HepG2 (cell line): Measurements from ENCODE around the gene DDRGK1. TPM values are rescaled to one million over a fixed set of nuclear protein-coding genes. Genes with fewer than 3 reads are reported as not detected.

Experiments
- CHD4 ChIP-seq: fragments of 200-600 bp; sonication (generic); IDR thresholded peaks from 2 replicates; pipeline ENCODE4 v1.7.0; 2017; ENCODE audit warnings: mild to moderate bottlenecking, low read length, borderline replicate concordance
- DRAP1 ChIP-seq: IDR thresholded peaks from 2 replicates; pipeline ENCODE4 v1.6.1; 2016; ENCODE audit warnings: missing genetic modification reagents, missing compliant biosample characterization
- FOXP4 ChIP-seq: sonication (generic); formaldehyde crosslinking; IDR thresholded peaks from 2 replicates; pipeline ENCODE4 v1.4.0; 2020; ENCODE audit warnings: missing genetic modification reagents
- HBP1 ChIP-seq: IDR thresholded peaks from 2 replicates; pipeline ENCODE4 v1.6.1; 2016; ENCODE audit warnings: low read depth, control low read depth
- HNF4A ChIP-seq: sonication (generic); formaldehyde crosslinking; IDR thresholded peaks from 2 replicates; pipeline ENCODE4 v1.4.0; 2020; ENCODE audit warnings: missing genetic modification reagents
- HNRNPL ChIP-seq: fragments of 200-400 bp; formaldehyde crosslinking; IDR thresholded peaks from 2 replicates; pipeline ENCODE4 v1.6.1; 2017; ENCODE audit warnings: mild to moderate bottlenecking, low read depth, low read length
- HOXA9 ChIP-seq: sonication (generic); formaldehyde crosslinking; IDR thresholded peaks from 2 replicates; pipeline ENCODE4 v1.8.1; 2022; ENCODE audit warnings: missing genetic modification reagents, mild to moderate bottlenecking, moderate library complexity, borderline replicate concordance
- KAT7 ChIP-seq: IDR thresholded peaks from 2 replicates; pipeline ENCODE4 v1.6.1; 2018; ENCODE audit warnings: borderline replicate concordance, missing compliant biosample characterization
- KLF9 ChIP-seq: IDR thresholded peaks from 2 replicates; pipeline ENCODE4 v1.6.1; 2016; ENCODE audit warnings: low read depth
- SNAI1 ChIP-seq: sonication (generic); formaldehyde crosslinking; IDR thresholded peaks from 2 replicates; pipeline ENCODE4 v1.5.0; 2020; ENCODE audit warnings: mild to moderate bottlenecking, missing genetic modification reagents, borderline replicate concordance
- SNAPC2 ChIP-seq: sonication (generic); formaldehyde crosslinking; IDR thresholded peaks from 2 replicates; pipeline ENCODE4 v1.8.1; 2022; ENCODE audit warnings: mild to moderate bottlenecking, missing genetic modification reagents
- TCF12 ChIP-seq, 2 experiments: fragments of 450-650 bp in 1 of 2; sonication (generic) in 1 of 2; formaldehyde crosslinking in 1 of 2; IDR thresholded peaks; 2 replicates each; pipeline versions ENCODE4 v1.6.1 to v1.8.0; 2017 to 2022; ENCODE audit warnings: antibody characterized with exemption in 1 of 2, mild to moderate bottlenecking in 1 of 2, missing genetic modification reagents in 1 of 2, moderate library complexity in 1 of 2
- UBTF ChIP-seq: sonication (generic); formaldehyde crosslinking; IDR thresholded peaks from 2 replicates; pipeline ENCODE4 v1.4.0; 2020; ENCODE audit warnings: mild to moderate bottlenecking, missing genetic modification reagents
- ZBTB2 ChIP-seq: sonication (generic); formaldehyde crosslinking; IDR thresholded peaks from 2 replicates; pipeline ENCODE4 v1.8.0; 2022; ENCODE audit warnings: low read depth, missing genetic modification reagents
- ZEB1 ChIP-seq: IDR thresholded peaks from 2 replicates; pipeline ENCODE4 v1.6.1; 2012; ENCODE audit warnings: mild to moderate bottlenecking, low read depth, inconsistent platforms; ENCODE audit not compliant: insufficient replicate concordance
- ZNF816 ChIP-seq: sonication (generic); formaldehyde crosslinking; IDR thresholded peaks from 2 replicates; pipeline ENCODE4 v1.8.0; 2022; ENCODE audit warnings: missing genetic modification reagents, mild to moderate bottlenecking, borderline replicate concordance
- ZSCAN30 ChIP-seq: sonication (generic); formaldehyde crosslinking; IDR thresholded peaks from 2 replicates; pipeline ENCODE4 v1.5.0; 2020; ENCODE audit warnings: mild to moderate bottlenecking, missing genetic modification reagents
- ZSCAN31 ChIP-seq: sonication (generic); formaldehyde crosslinking; IDR thresholded peaks from 2 replicates; pipeline ENCODE4 v1.5.0; 2020; ENCODE audit warnings: low read depth, mild to moderate bottlenecking, missing genetic modification reagents
- polyA plus RNA-seq, 8 experiments: library from polyadenylated mRNA; depleted of rRNA in 3 of 8; stranded (reverse) in 7 of 8; unstranded in 1 of 8; fragments of >200 nt; fragmentation: Illumina TruSeq in 4 of 8; extraction: Trizol in 4 of 8; gene quantifications; 2 replicates each; pipeline versions ENCODE4 v1.2.1 to v1.2.3, GENCODE V29; 2011 to 2016; ENCODE audit warnings: low read depth in 4 of 8, missing spikeins in 1 of 8, mixed read lengths in 1 of 8; ENCODE audit not compliant: insufficient read depth in 1 of 8
- total RNA-seq, 5 experiments: library from RNA; depleted of rRNA; stranded (reverse); fragments of >200 nt; fragmentation: Illumina TruSeq; extraction: Trizol; gene quantifications; 2 replicates each; pipeline ENCODE4 v1.2.3, GENCODE V29; 2016; ENCODE audit warnings: low read depth in 1 of 5

The DDRGK1 gene
- total and polyA plus RNA-seq, 2 of the 13 experiments (the other 11 are each of a cell fraction or from before 2014, with no cell fraction given) = 96.7 to 149 TPM

GRCh38 chr20:3174442-3175261 lies 29.8 kb downstream of the DDRGK1 start (continued):
- 0 out of 2 replicates have a peak, but pooled peaks have one; percentile 21 for TF ChIP-seq FOXP4
- TF ChIP-seq HOXA9 (CRISPR knock-in tag) = no peak
- 0 out of 2 replicates have a peak, but pooled peaks have one; percentile 12 for TF ChIP-seq KAT7 (CRISPR knock-in tag)
- TF ChIP-seq TCF12 (IDR thresholded peaks at IDR 0.05) = no peak
- peak; percentile 10; the same call in 1 of the 2 replicates for TF ChIP-seq TCF12 (CRISPR knock-in tag; IDR thresholded peaks at IDR 0.05)
- no peak for TF ChIP-seq HBP1
- 0 out of 2 replicates have a peak, but pooled peaks have one; percentile 9 for TF ChIP-seq KLF9 (CRISPR knock-in tag)
- peak; percentile 31; the same call in 1 of the 2 replicates for TF ChIP-seq HNRNPL
- TF ChIP-seq UBTF (CRISPR knock-in tag) = peak; percentile 25
- TF ChIP-seq ZSCAN30 = 0 out of 2 replicates have a peak, but pooled peaks have one; percentile 2
- TF ChIP-seq SNAI1 = peak; percentile 57; the same call in 1 of the 2 replicates
- peak; percentile 2 for TF ChIP-seq ZEB1
- 0 out of 2 replicates have a peak, but pooled peaks have one; percentile 1 for TF ChIP-seq ZBTB2 (CRISPR knock-in tag)
- peak; percentile 15; the same call in 1 of the 2 replicates for TF ChIP-seq ZNF816 (CRISPR knock-in tag)
- 0 out of 2 replicates have a peak, but pooled peaks have one; percentile 72 for TF ChIP-seq CHD4
- TF ChIP-seq DRAP1 = peak; percentile 7
- 0 out of 2 replicates have a peak, but pooled peaks have one; percentile 16 for TF ChIP-seq ZSCAN31 (CRISPR knock-in tag)
- 0 out of 2 replicates have a peak, but pooled peaks have one; percentile 8 for TF ChIP-seq SNAPC2
- TF ChIP-seq HNF4A (CRISPR knock-in tag) = 0 out of 2 replicates have a peak, but pooled peaks have one; percentile 17
